WTC11 (cell line): ENCODE data around the gene ADD1. TPM values are rescaled to one million over a fixed set of nuclear protein-coding genes. Genes with fewer than 3 reads are reported as not detected.

Experiments used
- ATAC-seq: fragments of 200-7000 bp; cut with Tn5 transposase; 2 replicates; pipeline ENCODE4 v1.10.0; 2021; ENCODE audit warnings: mild to moderate bottlenecking, moderate library complexity
- CTCF ChIA-PET: fragments of 300-600 bp; sonication (Branson Sonifier 250); formaldehyde crosslinking; loops from one replicate; lab custom pipeline; 2021; ENCODE audit warnings: antibody characterized with exemption; lab: Charles Lee
- POLR2A ChIA-PET: fragments of 350-600 bp; sonication (Branson Sonifier 250); formaldehyde crosslinking; loops from one replicate; lab custom pipeline; 2021; ENCODE audit warnings: antibody characterized with exemption; lab: Charles Lee
- DNase-seq: peaks from one replicate; pipeline ENCODE4 v3.0.0; 2021; ENCODE audit warnings: low spot score
- H3K27ac Mint-ChIP-seq: 2 replicates; pipeline ENCODE4 v1.8.0; 2021; ENCODE audit warnings: mixed read lengths
- H3K27me3 Mint-ChIP-seq: 2 replicates; pipeline ENCODE4 v1.8.0; 2021; ENCODE audit warnings: low read depth, mild to moderate bottlenecking, moderate library complexity, mixed read lengths
- H3K36me3 Mint-ChIP-seq: 2 replicates; pipeline ENCODE4 v1.8.0; 2021; ENCODE audit warnings: mixed read lengths
- H3K4me1 Mint-ChIP-seq: 2 replicates; pipeline ENCODE4 v1.8.0; 2022; ENCODE audit warnings: mixed read lengths
- H3K4me3 Mint-ChIP-seq: 2 replicates; pipeline ENCODE4 v1.8.0; 2021; ENCODE audit warnings: mild to moderate bottlenecking, moderate library complexity, mixed read lengths
- H3K9me3 Mint-ChIP-seq: 2 replicates; pipeline ENCODE4 v1.8.0; 2021; ENCODE audit warnings: mixed read lengths
- CBFB ChIP-seq: sonication (generic); formaldehyde crosslinking; IDR thresholded peaks from 2 replicates; pipeline ENCODE4 v1.8.1; 2022; ENCODE audit warnings: mild to moderate bottlenecking, low read depth, missing genetic modification reagents
- CREM ChIP-seq: sonication (generic); formaldehyde crosslinking; IDR thresholded peaks from 2 replicates; pipeline ENCODE4 v1.8.1; 2022; ENCODE audit warnings: mild to moderate bottlenecking, missing genetic modification reagents, moderate library complexity
- ELF4 ChIP-seq: sonication (generic); formaldehyde crosslinking; IDR thresholded peaks from 2 replicates; pipeline ENCODE4 v1.8.1; 2022; ENCODE audit warnings: low read depth, mild to moderate bottlenecking, moderate library complexity, missing genetic modification reagents
- EMX1 ChIP-seq: fragments of 250-450 bp; sonication (Bioruptor Pico); IDR thresholded peaks from 2 replicates; pipeline ENCODE4 v1.8.0; 2021; ENCODE audit warnings: mild to moderate bottlenecking
- FOXP1 ChIP-seq: sonication (generic); formaldehyde crosslinking; IDR thresholded peaks from 2 replicates; pipeline ENCODE4 v1.8.0; 2022; ENCODE audit warnings: missing genetic modification reagents, mild to moderate bottlenecking, moderate library complexity, borderline replicate concordance
- GTF2I ChIP-seq: fragments of 250-450 bp; sonication (Bioruptor Pico); conservative IDR thresholded peaks from 2 replicates; pipeline ENCODE4 v1.4.0; 2021; ENCODE audit warnings: mild to moderate bottlenecking
- HMGA2 ChIP-seq: fragments of 250-450 bp; sonication (Bioruptor Pico); IDR thresholded peaks from 2 replicates; pipeline ENCODE4 v1.4.0; 2021; ENCODE audit warnings: mild to moderate bottlenecking, moderate library complexity
- HMGXB4 ChIP-seq: sonication (generic); formaldehyde crosslinking; IDR thresholded peaks from 2 replicates; pipeline ENCODE4 v1.8.1; 2023; ENCODE audit warnings: mild to moderate bottlenecking, moderate library complexity, missing genetic modification reagents
- JAZF1 ChIP-seq: fragments of 250-450 bp; sonication (Bioruptor Pico); IDR thresholded peaks from 2 replicates; pipeline ENCODE4 v1.9.0; 2021; ENCODE audit warnings: moderate library complexity, mild to moderate bottlenecking, inconsistent platforms
- JUN ChIP-seq: sonication (generic); formaldehyde crosslinking; IDR thresholded peaks from 2 replicates; pipeline ENCODE4 v1.8.0; 2023; ENCODE audit warnings: mild to moderate bottlenecking, missing genetic modification reagents
- KAT7 ChIP-seq: sonication (generic); formaldehyde crosslinking; IDR thresholded peaks from 2 replicates; pipeline ENCODE4 v1.8.1; 2023; ENCODE audit warnings: missing genetic modification reagents, mild to moderate bottlenecking, borderline replicate concordance
- MLX ChIP-seq: sonication (generic); formaldehyde crosslinking; IDR thresholded peaks from 2 replicates; pipeline ENCODE4 v1.8.1; 2023; ENCODE audit warnings: mild to moderate bottlenecking, missing genetic modification reagents, moderate library complexity
- SOX15 ChIP-seq: fragments of 250-450 bp; sonication (Bioruptor Pico); IDR thresholded peaks from 2 replicates; pipeline ENCODE4 v1.9.0; 2021; ENCODE audit warnings: mild to moderate bottlenecking
- ZNF317 ChIP-seq: sonication (generic); formaldehyde crosslinking; IDR thresholded peaks from 2 replicates; pipeline ENCODE4 v1.8.1; 2023; ENCODE audit warnings: low read depth, mild to moderate bottlenecking, moderate library complexity, missing genetic modification reagents, borderline replicate concordance
- ZNF396 ChIP-seq: fragments of 250-450 bp; sonication (Bioruptor Pico); IDR thresholded peaks from 2 replicates; pipeline ENCODE4 v1.8.0; 2021; ENCODE audit warnings: mild to moderate bottlenecking, moderate library complexity, borderline replicate concordance
- ZNF512 ChIP-seq: sonication (generic); formaldehyde crosslinking; IDR thresholded peaks from 2 replicates; pipeline ENCODE4 v1.8.1; 2022; ENCODE audit warnings: missing genetic modification reagents, borderline replicate concordance
- total RNA-seq: library from RNA; stranded (reverse); gene quantifications from 3 replicates; pipeline ENCODE4 v1.2.3, GENCODE V29; 2021
- TF ChIP-seq, protein P1 (sequence below): sonication (generic); formaldehyde crosslinking; IDR thresholded peaks from 2 replicates; pipeline ENCODE4 v1.8.0; 2022; ENCODE audit warnings: mild to moderate bottlenecking, missing genetic modification reagents
- TF ChIP-seq, protein P2 (sequence below): sonication (generic); formaldehyde crosslinking; IDR thresholded peaks from 2 replicates; pipeline ENCODE4 v1.8.1; 2022; ENCODE audit warnings: low read depth, mild to moderate bottlenecking, moderate library complexity, missing genetic modification reagents, borderline replicate concordance
- TF ChIP-seq, protein P3 (sequence below): sonication (generic); formaldehyde crosslinking; IDR thresholded peaks from 2 replicates; pipeline ENCODE4 v1.8.1; 2023; ENCODE audit warnings: mild to moderate bottlenecking, missing genetic modification reagents
- TF ChIP-seq, protein P4 (sequence below): fragments of 250-450 bp; sonication (Bioruptor Pico); IDR thresholded peaks from 2 replicates; pipeline ENCODE4 v2.1.2; 2022; ENCODE audit warnings: mild to moderate bottlenecking, moderate library complexity
- TF ChIP-seq, protein P5 (sequence below): sonication (generic); formaldehyde crosslinking; IDR thresholded peaks from 2 replicates; pipeline ENCODE4 v1.8.1; 2023; ENCODE audit warnings: mild to moderate bottlenecking, missing genetic modification reagents

ADD1 gene
- total RNA-seq, 1 experiment from 2014 or later = 178 TPM

- CTCF ChIA-PET = no interaction called here
- ATAC-seq (no peak), DNase-seq (no peak)
- no peaks in the 10 kb centered on the region for H3K27me3 Mint-ChIP-seq
- no peaks in the 10 kb centered on the region for H3K36me3 Mint-ChIP-seq
- POLR2A ChIA-PET = no interaction called here
- peaks cover 6% of the 10 kb centered on the region for H3K4me1 Mint-ChIP-seq
- H3K27ac Mint-ChIP-seq = no peak overlapping the region
- H3K4me3 Mint-ChIP-seq = no peak overlapping the region
- TF ChIP-seq HMGXB4 (CRISPR knock-in tag) (no peak), EMX1 (CRISPR knock-in tag) (no peak), ZNF396 (CRISPR knock-in tag) (no peak)
- H3K9me3 Mint-ChIP-seq = no peaks in the 10 kb centered on the region
Measured at GRCh38 chr4:2805712-2806389, 37.8 kb upstream of the ADD1 start.

DNA sequence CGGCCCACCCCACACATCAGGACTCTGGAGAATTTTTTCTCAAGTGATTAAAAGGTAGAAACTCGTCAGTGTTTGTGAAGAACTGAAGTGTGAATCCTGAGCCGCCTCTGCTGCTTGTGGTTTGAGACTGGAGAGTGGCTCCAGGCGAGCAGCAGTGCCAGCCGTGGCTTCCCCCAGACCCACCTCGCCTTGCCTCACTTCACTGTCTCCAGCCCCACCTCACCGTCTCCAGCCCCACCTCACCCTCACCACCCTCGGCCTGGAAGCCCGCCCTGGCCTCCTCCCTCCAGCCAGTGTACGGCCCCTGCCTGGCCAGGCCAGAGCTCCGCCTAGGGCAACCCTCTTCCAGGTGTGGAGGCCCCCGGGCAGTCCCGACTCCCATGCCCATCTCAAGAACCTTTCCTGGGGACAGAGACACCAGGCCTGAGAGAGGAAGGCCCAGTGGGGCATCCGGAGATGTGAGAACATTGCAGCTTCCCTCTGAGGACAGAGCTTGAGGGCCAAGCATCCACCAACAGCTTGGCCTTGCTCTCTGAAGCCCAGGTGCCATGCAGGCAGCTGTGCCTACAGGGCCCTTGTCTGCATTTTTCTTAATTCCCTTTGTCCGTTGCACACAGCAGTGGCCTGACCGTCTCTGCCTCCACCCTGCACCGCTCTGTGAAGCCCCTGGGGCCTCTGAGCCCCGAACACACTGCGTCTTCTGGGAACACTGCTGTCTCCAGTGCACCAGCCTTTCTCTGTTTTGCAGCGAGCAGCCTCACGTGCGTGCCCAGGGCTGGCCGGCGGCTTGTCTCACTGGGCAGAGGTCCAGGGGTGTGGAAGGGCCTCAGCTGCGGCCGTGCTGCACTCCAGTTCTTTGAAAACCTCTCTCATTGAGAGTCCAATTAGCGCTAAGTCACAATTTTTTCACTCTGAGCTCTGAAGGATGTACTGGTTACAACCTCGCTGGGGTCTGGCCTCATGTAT lies 37.0 kb upstream of the ADD1 start:
- peak overlapping the region; percentile 57; the same call in 1 of the 2 replicates for H3K27ac Mint-ChIP-seq
- H3K4me1 Mint-ChIP-seq = peaks cover 3% of the 10 kb centered on the region
- ATAC-seq (no peak; the same call in 1 of the 2 replicates), DNase-seq (no peak)
- ChIA-PET CTCF (interaction anchor here (0.5 kb wide), 1 partner anchor 42 kb away, joined by 3 read pairs; no protein-coding TSS in a partner anchor), POLR2A (no interaction called here)
- no peaks in the 10 kb centered on the region for H3K36me3 Mint-ChIP-seq
- H3K9me3 Mint-ChIP-seq = no peaks in the 10 kb centered on the region
- no peaks in the 10 kb centered on the region for H3K27me3 Mint-ChIP-seq
- H3K4me3 Mint-ChIP-seq = no peak overlapping the region
- TF ChIP-seq ELF4 (no peak), ZNF317 (no peak), HMGA2 (no peak), KAT7 (CRISPR knock-in tag) (no peak), ZNF512 (CRISPR knock-in tag) (no peak), SOX15 (CRISPR knock-in tag) (no peak), CREM (CRISPR knock-in tag) (no peak), MLX (CRISPR knock-in tag) (no peak), JAZF1 (CRISPR knock-in tag) (no peak), GTF2I (CRISPR knock-in tag) (no peak), JUN (CRISPR knock-in tag) (no peak), FOXP1 (no peak), CBFB (CRISPR knock-in tag) (no peak)
- TF ChIP-seq, protein P1, sequence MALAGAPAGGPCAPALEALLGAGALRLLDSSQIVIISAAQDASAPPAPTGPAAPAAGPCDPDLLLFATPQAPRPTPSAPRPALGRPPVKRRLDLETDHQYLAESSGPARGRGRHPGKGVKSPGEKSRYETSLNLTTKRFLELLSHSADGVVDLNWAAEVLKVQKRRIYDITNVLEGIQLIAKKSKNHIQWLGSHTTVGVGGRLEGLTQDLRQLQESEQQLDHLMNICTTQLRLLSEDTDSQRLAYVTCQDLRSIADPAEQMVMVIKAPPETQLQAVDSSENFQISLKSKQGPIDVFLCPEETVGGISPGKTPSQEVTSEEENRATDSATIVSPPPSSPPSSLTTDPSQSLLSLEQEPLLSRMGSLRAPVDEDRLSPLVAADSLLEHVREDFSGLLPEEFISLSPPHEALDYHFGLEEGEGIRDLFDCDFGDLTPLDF = no peak
- TF ChIP-seq, protein P2, sequence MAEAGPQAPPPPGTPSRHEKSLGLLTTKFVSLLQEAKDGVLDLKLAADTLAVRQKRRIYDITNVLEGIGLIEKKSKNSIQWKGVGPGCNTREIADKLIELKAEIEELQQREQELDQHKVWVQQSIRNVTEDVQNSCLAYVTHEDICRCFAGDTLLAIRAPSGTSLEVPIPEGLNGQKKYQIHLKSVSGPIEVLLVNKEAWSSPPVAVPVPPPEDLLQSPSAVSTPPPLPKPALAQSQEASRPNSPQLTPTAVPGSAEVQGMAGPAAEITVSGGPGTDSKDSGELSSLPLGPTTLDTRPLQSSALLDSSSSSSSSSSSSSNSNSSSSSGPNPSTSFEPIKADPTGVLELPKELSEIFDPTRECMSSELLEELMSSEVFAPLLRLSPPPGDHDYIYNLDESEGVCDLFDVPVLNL (CRISPR knock-in tag) = no peak
- TF ChIP-seq, protein P3, sequence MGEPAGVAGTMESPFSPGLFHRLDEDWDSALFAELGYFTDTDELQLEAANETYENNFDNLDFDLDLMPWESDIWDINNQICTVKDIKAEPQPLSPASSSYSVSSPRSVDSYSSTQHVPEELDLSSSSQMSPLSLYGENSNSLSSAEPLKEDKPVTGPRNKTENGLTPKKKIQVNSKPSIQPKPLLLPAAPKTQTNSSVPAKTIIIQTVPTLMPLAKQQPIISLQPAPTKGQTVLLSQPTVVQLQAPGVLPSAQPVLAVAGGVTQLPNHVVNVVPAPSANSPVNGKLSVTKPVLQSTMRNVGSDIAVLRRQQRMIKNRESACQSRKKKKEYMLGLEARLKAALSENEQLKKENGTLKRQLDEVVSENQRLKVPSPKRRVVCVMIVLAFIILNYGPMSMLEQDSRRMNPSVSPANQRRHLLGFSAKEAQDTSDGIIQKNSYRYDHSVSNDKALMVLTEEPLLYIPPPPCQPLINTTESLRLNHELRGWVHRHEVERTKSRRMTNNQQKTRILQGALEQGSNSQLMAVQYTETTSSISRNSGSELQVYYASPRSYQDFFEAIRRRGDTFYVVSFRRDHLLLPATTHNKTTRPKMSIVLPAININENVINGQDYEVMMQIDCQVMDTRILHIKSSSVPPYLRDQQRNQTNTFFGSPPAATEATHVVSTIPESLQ = no peak
- TF ChIP-seq, protein P4, sequence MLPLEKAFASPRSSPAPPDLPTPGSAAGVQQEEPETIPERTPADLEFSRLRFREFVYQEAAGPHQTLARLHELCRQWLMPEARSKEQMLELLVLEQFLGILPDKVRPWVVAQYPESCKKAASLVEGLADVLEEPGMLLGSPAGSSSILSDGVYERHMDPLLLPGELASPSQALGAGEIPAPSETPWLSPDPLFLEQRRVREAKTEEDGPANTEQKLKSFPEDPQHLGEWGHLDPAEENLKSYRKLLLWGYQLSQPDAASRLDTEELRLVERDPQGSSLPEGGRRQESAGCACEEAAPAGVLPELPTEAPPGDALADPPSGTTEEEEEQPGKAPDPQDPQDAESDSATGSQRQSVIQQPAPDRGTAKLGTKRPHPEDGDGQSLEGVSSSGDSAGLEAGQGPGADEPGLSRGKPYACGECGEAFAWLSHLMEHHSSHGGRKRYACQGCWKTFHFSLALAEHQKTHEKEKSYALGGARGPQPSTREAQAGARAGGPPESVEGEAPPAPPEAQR = no peak
- TF ChIP-seq, protein P5, sequence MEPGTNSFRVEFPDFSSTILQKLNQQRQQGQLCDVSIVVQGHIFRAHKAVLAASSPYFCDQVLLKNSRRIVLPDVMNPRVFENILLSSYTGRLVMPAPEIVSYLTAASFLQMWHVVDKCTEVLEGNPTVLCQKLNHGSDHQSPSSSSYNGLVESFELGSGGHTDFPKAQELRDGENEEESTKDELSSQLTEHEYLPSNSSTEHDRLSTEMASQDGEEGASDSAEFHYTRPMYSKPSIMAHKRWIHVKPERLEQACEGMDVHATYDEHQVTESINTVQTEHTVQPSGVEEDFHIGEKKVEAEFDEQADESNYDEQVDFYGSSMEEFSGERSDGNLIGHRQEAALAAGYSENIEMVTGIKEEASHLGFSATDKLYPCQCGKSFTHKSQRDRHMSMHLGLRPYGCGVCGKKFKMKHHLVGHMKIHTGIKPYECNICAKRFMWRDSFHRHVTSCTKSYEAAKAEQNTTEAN (CRISPR knock-in tag) = no peak
